NCI-H226 (cell line): ENCODE measurements around the gene RECK.

Source experiments
- DNase-seq: peaks from one replicate; pipeline ENCODE4 v3.0.0-alpha.2; 2015

The RECK gene

DNA sequence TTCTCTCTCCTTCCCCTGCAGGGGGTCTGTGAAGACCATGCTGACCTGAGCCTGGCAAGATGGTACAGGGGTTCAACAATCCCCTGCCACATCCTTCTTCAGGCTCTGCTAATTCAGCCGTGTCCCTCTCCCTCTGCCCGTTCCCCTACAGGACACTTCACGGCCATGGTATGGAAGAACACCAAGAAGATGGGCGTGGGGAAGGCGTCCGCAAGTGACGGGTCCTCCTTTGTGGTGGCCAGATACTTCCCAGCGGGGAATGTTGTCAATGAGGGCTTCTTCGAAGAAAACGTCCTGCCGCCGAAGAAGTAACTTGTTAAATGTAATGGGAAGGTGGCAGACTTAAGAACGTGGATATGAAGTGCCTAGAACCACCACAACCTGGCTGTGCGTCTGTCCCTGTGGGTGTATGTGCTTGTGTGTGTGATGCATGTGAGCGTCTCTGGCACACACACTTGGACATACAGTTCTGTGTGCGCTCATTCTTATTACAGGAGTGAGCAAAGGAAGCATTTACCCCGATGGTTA is 125.6 kb downstream of the RECK start:
- no peak for DNase-seq

DNA sequence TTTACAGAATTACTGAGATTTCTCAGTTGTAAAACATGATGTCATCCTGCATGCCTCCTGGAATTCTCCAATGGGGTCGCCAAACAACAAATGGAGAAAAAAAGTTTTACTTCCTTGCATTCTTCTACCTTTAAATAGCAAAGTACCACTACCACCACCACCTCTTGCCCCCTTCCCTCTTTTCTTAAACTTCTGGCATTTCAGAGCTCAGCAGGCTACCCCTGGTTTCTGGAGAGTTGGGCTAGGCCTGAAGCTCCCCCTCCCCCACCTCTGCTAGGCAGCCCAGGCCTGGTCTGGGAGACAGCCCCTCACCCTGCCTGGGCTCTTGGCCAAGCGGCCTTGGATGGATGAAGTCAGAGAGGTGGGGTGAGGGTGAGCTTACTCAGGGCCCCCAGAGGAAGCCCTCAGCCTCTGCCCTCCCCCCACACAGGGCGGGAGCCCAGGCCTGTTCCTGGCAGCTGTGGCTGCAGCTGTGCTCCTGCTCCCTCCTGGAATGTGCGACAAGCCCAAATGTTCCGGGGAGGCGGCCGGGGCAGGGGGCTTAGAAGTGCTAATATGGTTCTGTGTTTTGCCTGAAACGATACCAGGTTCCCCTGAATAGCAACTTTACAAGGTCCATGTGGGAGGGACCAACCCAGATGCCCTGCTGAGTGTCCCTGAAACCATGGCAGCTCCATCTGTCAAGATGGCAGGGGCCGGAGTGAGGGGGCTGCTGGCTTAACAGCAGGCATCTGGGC is 126.5 kb downstream of the RECK start:
- DNase-seq: peak; percentile 43

DNA sequence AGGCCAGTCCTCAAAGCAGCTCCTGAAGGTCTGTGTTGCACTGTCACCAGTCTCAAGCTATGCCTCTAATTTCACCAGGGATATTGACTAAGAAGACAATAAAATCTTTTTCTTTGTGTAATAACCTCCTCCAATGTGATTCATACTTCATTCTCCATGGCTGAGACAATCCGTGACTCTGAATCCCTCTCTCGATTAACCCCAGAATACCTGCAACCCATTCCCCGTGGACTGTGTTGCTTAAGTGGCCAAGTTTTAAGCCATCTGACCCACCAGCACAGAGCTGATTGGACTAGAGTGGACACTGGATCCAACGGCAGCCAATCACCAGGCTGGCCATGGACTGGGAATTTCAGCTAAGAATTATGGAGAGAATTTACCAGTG is 127.1 kb downstream of the RECK start:
- DNase-seq: peak; percentile 29

DNA sequence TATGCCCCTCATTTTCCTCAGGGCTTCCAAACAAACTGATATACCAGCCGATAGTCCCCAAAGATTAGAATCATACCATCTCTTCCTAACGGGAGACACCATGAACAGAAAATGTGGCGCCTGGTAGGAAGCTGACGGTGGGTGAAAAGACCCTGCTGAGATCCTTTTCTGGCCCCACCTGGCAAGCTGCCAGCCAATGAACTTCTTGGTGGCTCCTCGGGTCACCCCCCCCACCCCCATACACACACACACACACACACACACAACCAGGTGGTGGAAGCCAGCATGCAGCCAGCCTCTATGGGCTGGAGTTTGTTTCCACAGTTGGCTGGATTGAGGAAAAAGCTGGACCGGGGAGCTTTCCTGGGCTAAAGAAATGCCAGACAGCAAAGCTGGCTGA is 127.7 kb downstream of the RECK start:
- no peak for DNase-seq

DNA sequence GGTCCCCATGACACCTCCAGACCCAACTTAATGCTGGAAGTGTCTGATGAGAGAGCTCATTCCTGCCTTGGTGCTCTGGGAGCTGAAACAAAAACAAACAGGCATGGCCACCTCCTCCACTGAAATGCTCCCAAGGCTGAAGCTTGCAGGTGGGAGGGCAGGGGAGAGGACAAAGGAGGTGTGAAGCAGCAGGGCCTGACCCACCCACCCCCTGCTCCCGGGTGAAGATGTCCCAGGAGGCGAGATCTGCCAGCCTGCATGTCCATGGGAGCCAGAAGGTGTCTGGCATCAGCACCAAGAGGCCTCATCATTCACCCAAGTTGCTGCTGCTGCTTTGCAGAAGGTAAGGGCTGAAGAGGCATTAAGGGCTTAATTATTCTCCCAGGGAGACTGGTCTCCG is 128.3 kb downstream of the RECK start:
- DNase-seq: no peak

DNA sequence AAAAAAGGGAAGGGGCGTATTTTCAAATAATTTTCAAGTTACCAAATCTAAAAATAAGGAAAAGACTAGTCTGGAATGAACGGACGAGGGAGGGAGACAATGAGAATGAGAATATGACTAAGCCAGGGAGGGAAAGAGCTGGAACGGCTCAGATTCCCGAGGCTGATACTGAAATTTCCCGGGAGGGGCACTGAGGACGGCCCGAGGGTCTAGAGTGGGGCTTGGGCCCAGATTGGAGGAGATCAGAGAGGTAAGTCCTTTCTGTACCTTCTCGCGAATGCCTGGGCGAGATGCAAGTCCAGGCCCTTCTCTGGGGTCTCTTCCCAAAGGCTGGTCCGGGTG is 129.1 kb downstream of the RECK start:
- DNase-seq: no peak

DNA sequence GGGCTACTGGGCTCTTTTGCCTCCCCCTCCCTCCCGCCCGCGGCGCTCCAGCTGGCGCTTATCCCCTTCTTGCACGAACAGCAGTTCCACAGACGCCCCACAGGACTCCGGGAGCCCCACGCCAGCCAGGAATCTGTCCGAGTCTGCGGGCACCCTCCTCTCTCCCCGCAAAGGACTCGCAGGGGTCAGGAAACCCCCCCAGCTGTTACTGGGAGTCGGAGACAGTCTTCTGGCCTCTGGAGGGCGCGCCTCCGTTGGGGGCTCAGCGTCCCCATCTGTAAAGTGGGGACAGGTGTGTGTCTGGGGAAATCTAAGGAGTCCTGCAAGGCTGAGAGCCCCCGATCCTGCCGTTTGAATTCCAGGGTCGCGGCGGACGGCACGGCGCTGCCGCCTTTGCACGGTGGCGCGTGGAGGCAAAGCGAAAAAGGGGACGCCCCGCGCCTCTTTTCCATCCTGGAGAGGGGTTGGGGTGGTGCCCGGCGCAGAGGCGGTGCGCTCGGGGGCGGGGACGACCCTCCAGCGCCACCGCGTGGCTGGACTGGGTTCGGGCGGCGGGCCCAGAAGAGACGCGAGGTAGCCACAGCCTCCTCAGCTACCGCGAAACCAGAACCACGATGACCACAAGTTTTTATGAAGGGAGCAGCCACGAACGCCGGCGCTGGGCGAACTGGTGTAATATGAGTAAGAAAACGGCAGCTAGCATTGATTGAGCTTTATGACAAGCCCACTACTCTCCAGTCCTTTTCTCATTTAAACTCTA is 129.6 kb downstream of the RECK start:
- peak; percentile 37 for DNase-seq

DNA sequence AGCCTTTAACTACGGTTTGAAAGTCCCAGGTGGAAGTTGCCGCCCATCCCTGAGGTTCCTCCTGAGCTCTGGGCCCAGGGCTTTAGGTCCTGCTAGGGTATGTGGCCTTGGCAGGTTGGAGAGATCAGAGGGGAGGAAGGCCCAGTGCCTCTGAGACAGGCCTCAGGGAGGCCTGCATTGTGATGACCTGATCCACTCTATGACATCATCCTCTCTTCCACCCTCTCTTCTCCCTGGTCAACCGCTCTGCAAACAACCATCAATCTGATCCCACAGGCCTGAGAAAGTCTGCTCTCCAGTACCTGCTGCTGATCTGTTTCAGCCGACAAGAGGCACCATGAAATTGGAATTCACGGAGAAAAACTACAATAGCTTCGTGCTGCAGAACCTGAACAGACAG is 132.5 kb downstream of the RECK start, which contains the start of gene CCIN:
CCIN (plus strand) TSS at position 223 of the 400 bp plus-strand sequence; CDS start at position 338, 115 bp downstream.
- no peak for DNase-seq

DNA sequence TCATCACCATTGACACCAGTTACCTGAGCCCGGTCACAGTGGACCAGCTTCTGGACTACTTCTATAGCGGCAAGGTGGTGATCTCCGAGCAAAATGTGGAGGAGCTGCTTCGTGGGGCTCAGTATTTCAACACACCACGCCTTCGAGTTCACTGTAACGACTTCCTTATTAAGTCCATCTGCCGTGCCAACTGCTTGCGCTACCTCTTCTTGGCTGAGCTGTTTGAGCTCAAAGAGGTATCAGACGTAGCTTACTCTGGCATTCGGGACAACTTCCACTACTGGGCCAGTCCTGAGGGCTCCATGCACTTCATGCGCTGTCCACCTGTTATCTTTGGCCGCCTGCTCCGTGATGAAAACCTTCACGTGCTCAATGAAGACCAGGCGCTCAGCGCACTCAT is 133.0 kb downstream of the RECK start:
- no peak for DNase-seq

DNA sequence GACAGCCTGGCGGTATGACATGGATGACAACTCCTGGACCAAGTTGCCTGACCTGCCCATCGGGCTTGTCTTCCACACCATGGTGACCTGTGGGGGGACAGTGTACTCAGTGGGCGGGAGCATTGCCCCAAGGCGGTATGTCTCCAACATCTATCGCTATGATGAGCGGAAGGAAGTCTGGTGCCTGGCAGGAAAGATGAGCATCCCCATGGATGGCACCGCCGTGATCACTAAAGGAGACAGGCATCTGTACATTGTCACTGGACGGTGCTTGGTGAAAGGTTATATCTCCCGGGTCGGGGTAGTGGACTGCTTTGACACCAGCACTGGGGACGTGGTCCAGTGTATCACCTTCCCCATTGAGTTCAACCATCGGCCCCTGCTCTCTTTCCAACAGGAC is 133.8 kb downstream of the RECK start:
- no peak for DNase-seq

DNA sequence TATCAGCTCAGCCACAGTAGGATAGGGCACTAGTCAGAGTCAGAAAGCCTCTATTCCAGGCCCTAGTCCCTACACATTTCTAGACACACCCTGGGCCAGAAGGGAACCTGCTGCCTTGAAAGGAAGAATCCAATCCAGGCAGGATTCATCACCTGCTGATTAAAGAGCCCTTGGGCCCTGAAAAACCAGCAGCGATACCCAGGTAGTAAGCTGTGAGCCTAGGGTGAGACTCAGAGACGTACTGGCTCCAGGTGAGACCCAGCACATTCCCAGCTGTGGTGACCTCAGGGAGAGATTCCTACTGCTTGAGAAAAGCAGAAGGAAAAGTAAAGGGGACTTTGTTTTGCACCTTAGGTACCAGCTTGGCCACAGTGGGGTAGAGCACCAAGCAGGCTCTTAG is 137.1 kb downstream of the RECK start:
- no peak for DNase-seq
